Loucy (cell line): ENCODE data around the gene NDRG3.

Experiments
- H2AFZ ChIP-seq: fragments of 200-600 bp; sonication (generic); 2 replicates; pipeline ENCODE4 v1.6.0; 2016; ENCODE audit warnings: antibody characterized with exemption, mild to moderate bottlenecking, low read length, moderate library complexity
- H3F3A ChIP-seq: fragments of 200-600 bp; 2 replicates; pipeline ENCODE4 v1.6.0; 2016; ENCODE audit warnings: antibody characterized with exemption, low read depth, mild to moderate bottlenecking
- H3K27me3 ChIP-seq: fragments of 200-600 bp; sonication (generic); 2 replicates; pipeline ENCODE4 v1.6.1; 2014; ENCODE audit warnings: low read length, mild to moderate bottlenecking; ENCODE audit not compliant: insufficient read depth, poor library complexity, severe bottlenecking
- H3K36me3 ChIP-seq: fragments of 200-600 bp; sonication (generic); 2 replicates; pipeline ENCODE4 v1.6.1; 2016; ENCODE audit warnings: low read length; ENCODE audit not compliant: insufficient read depth
- H3K4me1 ChIP-seq: fragments of 200-600 bp; sonication (generic); 2 replicates; pipeline ENCODE4 v1.5.1; 2014; ENCODE audit warnings: low read length, mild to moderate bottlenecking; ENCODE audit not compliant: insufficient read depth, poor library complexity, severe bottlenecking
- H3K4me2 ChIP-seq: fragments of 200-600 bp; sonication (generic); 2 replicates; pipeline ENCODE4 v1.6.0; 2014; ENCODE audit warnings: antibody characterized with exemption, low read length, low read depth, mild to moderate bottlenecking; ENCODE audit not compliant: poor library complexity, severe bottlenecking
- H3K4me3 ChIP-seq: fragments of 200-600 bp; sonication (generic); 2 replicates; pipeline ENCODE4 v1.5.1; 2014; ENCODE audit warnings: low read length, mild to moderate bottlenecking, mixed read lengths; ENCODE audit not compliant: poor library complexity, severe bottlenecking
- H3K79me2 ChIP-seq: fragments of 200-600 bp; sonication (generic); 2 replicates; pipeline ENCODE4 v1.6.1; 2014; ENCODE audit warnings: low read length; ENCODE audit not compliant: insufficient read depth
- H3K9ac ChIP-seq: fragments of 200-600 bp; sonication (generic); 2 replicates; pipeline ENCODE4 v1.6.0; 2014; ENCODE audit warnings: mild to moderate bottlenecking, low read depth, low read length, moderate library complexity; ENCODE audit not compliant: poor library complexity, severe bottlenecking
- H3K9me2 ChIP-seq: fragments of 200-600 bp; sonication (generic); replicated peaks from 2 replicates; pipeline ENCODE4 v1.6.1; 2016; ENCODE audit warnings: low read depth, low read length, mixed read lengths
- H3K9me3 ChIP-seq: fragments of 200-600 bp; sonication (generic); 2 replicates; pipeline ENCODE4 v1.6.1; 2014; ENCODE audit warnings: mild to moderate bottlenecking, antibody characterized with exemption, low read length, low read depth; ENCODE audit not compliant: insufficient read depth
- H4K20me1 ChIP-seq: fragments of 200-600 bp; sonication (generic); 2 replicates; pipeline ENCODE4 v1.6.0; 2014; ENCODE audit warnings: antibody characterized with exemption, low read length, mild to moderate bottlenecking; ENCODE audit not compliant: insufficient read depth, poor library complexity, severe bottlenecking
- CTCF ChIP-seq: fragments of 200-600 bp; sonication (generic); conservative IDR thresholded peaks from 2 replicates; pipeline ENCODE4 v1.5.1; 2014; ENCODE audit warnings: mild to moderate bottlenecking, antibody characterized with exemption, low read length
- EZH2phosphoT487 ChIP-seq: fragments of 200-600 bp; IDR thresholded peaks from 2 replicates; pipeline ENCODE4 v1.6.1; 2018; ENCODE audit warnings: antibody characterized with exemption, mild to moderate bottlenecking, moderate library complexity, borderline replicate concordance

Gene NDRG3

DNA sequence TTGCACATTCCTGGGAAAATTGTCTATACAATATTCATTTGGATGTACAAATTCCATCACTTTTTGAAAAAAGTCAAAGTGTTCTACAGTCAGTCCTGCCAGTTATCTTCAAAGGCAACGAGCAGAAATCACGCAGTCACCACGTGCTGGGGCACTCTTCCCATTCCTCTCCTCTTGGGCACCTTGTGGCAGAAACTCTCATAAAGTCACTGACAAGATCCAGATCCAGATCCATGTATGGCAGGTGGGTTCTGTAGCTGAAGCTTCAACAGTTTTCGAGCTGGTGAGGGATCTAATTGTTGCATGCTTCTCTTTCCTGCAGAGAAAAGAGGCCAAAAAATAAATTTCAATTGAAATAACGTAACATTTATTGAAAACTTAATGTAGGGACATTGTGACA is 6.7 kb upstream of the NDRG3 start:
- H3K9me2 ChIP-seq = no peaks in the 10 kb centered on the region
- H3K9me3 ChIP-seq = no peaks in the 10 kb centered on the region
- no peak overlapping the region for H2AFZ ChIP-seq
- no peak overlapping the region for H3K4me3 ChIP-seq
- no peak overlapping the region for H3K4me2 ChIP-seq
- no peaks in the 10 kb centered on the region; the same call in 1 of the 2 replicates for H3F3A ChIP-seq
- no peaks in the 10 kb centered on the region for H3K79me2 ChIP-seq
- H3K36me3 ChIP-seq = peaks cover 29% of the 10 kb centered on the region; the same call in 1 of the 2 replicates
- TF ChIP-seq CTCF (no peak), EZH2phosphoT487 (no peak)
- no peaks in the 10 kb centered on the region for H4K20me1 ChIP-seq
- H3K27me3 ChIP-seq = no peaks in the 10 kb centered on the region
- H3K4me1 ChIP-seq = no peaks in the 10 kb centered on the region
- no peak overlapping the region for H3K9ac ChIP-seq

DNA sequence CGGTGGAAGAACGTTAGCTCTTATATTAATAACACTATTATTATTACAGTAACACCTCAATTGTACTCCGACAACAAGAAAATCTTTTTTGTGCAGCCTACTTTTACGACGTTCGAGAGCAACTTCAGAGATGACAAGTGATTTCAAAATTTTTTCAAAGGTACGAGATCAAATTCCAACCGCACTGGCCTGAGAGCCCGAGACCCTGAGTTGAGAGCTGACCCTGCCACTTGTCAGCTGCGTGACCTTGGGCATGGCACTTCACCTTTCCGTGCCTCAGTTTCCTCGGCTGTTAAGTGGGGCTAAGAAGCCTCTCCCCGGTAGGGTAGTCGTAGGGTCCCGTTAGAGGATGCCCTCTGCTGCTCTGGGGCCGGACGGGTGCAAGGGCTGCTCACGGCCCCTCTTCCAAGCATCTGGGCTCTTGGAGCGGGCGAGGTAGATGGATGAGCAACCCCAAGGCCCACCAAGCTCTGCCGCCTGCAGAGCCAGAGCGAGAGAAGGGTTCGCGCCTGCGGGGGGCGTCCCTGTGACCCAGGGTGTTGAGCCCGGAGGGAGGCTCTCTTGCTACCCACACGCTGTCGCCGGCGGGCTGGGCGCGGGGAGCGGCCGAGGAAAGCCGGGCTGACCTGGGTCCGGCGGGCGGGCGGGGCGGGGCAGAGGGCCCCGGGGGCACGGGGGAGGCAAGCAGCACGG is 510 bp downstream of the NDRG3 start:
- peak overlapping the region; percentile 70 for H3K9ac ChIP-seq
- peak overlapping the region; percentile 94 for H2AFZ ChIP-seq

DNA sequence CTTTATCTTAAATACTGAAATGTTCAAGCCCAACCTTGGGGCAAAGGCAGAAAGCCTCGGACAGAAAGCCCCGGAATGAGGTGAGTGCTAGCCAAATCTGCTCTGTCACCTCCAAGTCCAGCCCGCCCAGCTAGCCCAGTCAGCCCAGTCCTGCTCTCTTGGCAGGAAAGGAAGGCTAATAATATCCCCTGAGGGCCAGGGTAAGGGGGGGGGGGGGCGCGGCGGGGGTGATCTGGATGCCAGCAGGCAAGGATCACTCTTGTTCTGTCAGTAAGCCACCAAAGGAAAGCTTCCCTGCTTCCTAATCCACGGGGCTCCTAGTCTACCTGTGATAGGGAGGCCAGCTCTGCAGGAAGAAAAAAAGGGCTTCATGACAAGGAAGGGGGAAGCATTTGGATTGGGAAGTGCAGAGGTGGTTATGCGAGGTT is 1.1 kb downstream of the NDRG3 start:
- peak overlapping the region; percentile 70 for H3K9ac ChIP-seq
- no peak overlapping the region for H2AFZ ChIP-seq

More for the DNA sequence above, 510 bp downstream of the NDRG3 start:
- no peak for TF ChIP-seq EZH2phosphoT487
- TF ChIP-seq CTCF = peak; percentile 14; the same call in 1 of the 2 replicates
- peaks cover 31% of the 10 kb centered on the region for H3K4me1 ChIP-seq
- H3F3A ChIP-seq = peaks cover 3% of the 10 kb centered on the region; the same call in 1 of the 2 replicates
- no peaks in the 10 kb centered on the region for H4K20me1 ChIP-seq
- peak overlapping the region; percentile 92 for H3K4me3 ChIP-seq
- no peaks in the 10 kb centered on the region for H3K27me3 ChIP-seq
- no peaks in the 10 kb centered on the region for H3K36me3 ChIP-seq
- peak overlapping the region; percentile 100 for H3K4me2 ChIP-seq
- no peaks in the 10 kb centered on the region for H3K9me3 ChIP-seq
- no peaks in the 10 kb centered on the region for H3K9me2 ChIP-seq
- H3K79me2 ChIP-seq = peaks cover 4% of the 10 kb centered on the region; the same call in 1 of the 2 replicates

More for the DNA sequence above, 1.1 kb downstream of the NDRG3 start:
- Histone ChIP-seq H3K4me3 (peak overlapping the region; percentile 92), H3K79me2 (peaks cover 4% of the 10 kb centered on the region; the same call in 1 of the 2 replicates), H3K36me3 (no peaks in the 10 kb centered on the region), H3K9me2 (no peaks in the 10 kb centered on the region), H3K9me3 (no peaks in the 10 kb centered on the region), H3K27me3 (no peaks in the 10 kb centered on the region), H3K4me2 (peak overlapping the region; percentile 100), H3K4me1 (peaks cover 31% of the 10 kb centered on the region), H4K20me1 (no peaks in the 10 kb centered on the region), H3F3A (peaks cover 3% of the 10 kb centered on the region; the same call in 1 of the 2 replicates)
- no peak for TF ChIP-seq EZH2phosphoT487
- TF ChIP-seq CTCF = no peak
